ENCODE data around the gene RAB22A. TPM values are rescaled to one million over a fixed set of nuclear protein-coding genes. Genes with fewer than 3 reads are reported as not detected.

Gene RAB22A
- total RNA-seq, 2 donors from 2014 or later: 7.5 to 9.3 TPM

DNA sequence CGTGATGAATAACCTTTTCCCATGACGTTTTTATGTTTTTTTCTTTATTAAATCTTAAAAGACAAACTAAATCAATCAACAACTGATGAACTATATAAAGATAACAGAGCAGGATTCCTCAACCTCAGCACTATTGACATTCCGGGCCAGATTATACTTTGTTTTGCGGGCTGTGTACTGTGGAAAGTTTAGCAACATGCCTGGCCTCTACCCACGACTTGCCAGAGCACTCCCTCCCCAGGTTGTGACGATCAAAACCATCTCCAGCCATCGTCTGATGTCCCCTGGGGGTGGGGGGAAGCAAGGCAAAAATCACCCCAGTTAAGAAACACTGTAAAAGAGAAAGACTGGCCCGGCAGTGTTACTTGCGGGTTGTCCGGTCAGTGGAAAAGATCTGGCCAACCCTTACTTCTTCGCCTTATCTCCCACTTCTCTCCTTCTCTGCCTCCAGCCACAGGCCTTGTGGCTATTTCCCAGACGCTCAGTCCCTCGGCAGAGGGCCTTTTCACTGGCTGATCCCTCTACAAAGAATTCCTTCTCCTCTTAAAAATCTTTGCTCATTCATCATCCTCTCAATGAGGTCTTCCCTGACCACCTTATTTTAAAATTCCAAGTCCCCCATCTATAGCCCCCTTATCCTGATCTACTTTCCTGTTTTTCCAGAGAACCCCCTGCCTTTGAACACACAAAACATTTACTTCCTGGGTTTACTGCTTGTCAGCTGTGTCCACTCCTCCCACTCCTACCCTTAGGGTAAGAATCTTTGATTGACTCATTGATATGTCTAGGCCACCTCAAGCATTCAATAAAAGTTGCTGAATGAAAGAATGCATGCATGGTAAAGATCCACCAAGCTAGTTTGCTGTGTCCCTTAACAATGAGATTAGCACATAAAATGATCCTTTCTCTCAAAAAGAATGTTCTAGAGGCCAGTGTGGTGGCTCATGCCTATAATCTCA, 14.7 kb upstream of the RAB22A start:
- Histone ChIP-seq H3K27me3 (no peaks in the 10 kb centered on the region), H3K36me3 (no peaks in the 10 kb centered on the region), H3K27ac (no peak overlapping the region), H3K4me3 (no peak overlapping the region), H3K4me1 (no peaks in the 10 kb centered on the region), H3K9me3 (no peaks in the 10 kb centered on the region)
- TF ChIP-seq, protein P1, sequence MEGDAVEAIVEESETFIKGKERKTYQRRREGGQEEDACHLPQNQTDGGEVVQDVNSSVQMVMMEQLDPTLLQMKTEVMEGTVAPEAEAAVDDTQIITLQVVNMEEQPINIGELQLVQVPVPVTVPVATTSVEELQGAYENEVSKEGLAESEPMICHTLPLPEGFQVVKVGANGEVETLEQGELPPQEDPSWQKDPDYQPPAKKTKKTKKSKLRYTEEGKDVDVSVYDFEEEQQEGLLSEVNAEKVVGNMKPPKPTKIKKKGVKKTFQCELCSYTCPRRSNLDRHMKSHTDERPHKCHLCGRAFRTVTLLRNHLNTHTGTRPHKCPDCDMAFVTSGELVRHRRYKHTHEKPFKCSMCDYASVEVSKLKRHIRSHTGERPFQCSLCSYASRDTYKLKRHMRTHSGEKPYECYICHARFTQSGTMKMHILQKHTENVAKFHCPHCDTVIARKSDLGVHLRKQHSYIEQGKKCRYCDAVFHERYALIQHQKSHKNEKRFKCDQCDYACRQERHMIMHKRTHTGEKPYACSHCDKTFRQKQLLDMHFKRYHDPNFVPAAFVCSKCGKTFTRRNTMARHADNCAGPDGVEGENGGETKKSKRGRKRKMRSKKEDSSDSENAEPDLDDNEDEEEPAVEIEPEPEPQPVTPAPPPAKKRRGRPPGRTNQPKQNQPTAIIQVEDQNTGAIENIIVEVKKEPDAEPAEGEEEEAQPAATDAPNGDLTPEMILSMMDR (IDR thresholded peaks at IDR 0.05): no peak
- no peak for DNase-seq (ENCODE audit: low spot score)

GRCh38 chr20:58296051-58296837, 13.3 kb upstream of the RAB22A start:
- no peak overlapping the region for H3K4me3 ChIP-seq
- H3K4me1 ChIP-seq: no peaks in the 10 kb centered on the region
- DNase-seq (ENCODE audit: low spot score): no peak
- H3K36me3 ChIP-seq: no peaks in the 10 kb centered on the region
- TF ChIP-seq, protein P1 (IDR thresholded peaks at IDR 0.05): no peak
- no peaks in the 10 kb centered on the region for H3K9me3 ChIP-seq
- H3K27me3 ChIP-seq: no peaks in the 10 kb centered on the region
- H3K27ac ChIP-seq: no peak overlapping the region

GRCh38 chr20:58297394-58297793, 12.1 kb upstream of the RAB22A start:
- H3K27me3 ChIP-seq: no peaks in the 10 kb centered on the region
- no peak for DNase-seq (ENCODE audit: low spot score)
- H3K4me1 ChIP-seq: no peaks in the 10 kb centered on the region
- TF ChIP-seq, protein P1 (IDR thresholded peaks at IDR 0.05): no peak
- no peak overlapping the region for H3K4me3 ChIP-seq
- H3K27ac ChIP-seq: no peak overlapping the region
- H3K9me3 ChIP-seq: no peaks in the 10 kb centered on the region
- H3K36me3 ChIP-seq: no peaks in the 10 kb centered on the region

GRCh38 chr20:58300321-58300720, 9.2 kb upstream of the RAB22A start:
- no peaks in the 10 kb centered on the region for H3K9me3 ChIP-seq
- no peaks in the 10 kb centered on the region for H3K4me1 ChIP-seq
- TF ChIP-seq, protein P1 (IDR thresholded peaks at IDR 0.05): no peak
- H3K27me3 ChIP-seq: no peaks in the 10 kb centered on the region
- no peak overlapping the region for H3K4me3 ChIP-seq
- H3K36me3 ChIP-seq: no peaks in the 10 kb centered on the region
- no peak overlapping the region for H3K27ac ChIP-seq
- no peak for DNase-seq (ENCODE audit: low spot score)

GRCh38 chr20:58303547-58303946, 6.0 kb upstream of the RAB22A start:
- Histone ChIP-seq H3K4me1 (peaks cover 0 to 5% of the 10 kb centered on the region in 2 donors), H3K27ac (no peak overlapping the region), H3K36me3 (no peaks in the 10 kb centered on the region), H3K9me3 (no peaks in the 10 kb centered on the region), H3K4me3 (no peak overlapping the region), H3K27me3 (no peaks in the 10 kb centered on the region)
- TF ChIP-seq, protein P1 (IDR thresholded peaks at IDR 0.05): no peak
- no peak for DNase-seq (ENCODE audit: low spot score)
